H1 (cell line): ENCODE data around the gene CPXM2. TPM values are rescaled to one million over a fixed set of nuclear protein-coding genes. Genes with fewer than 3 reads are reported as not detected.

ENCODE experiments used
- GTF2F1 ChIP-seq: IDR thresholded peaks from 2 replicates; pipeline ENCODE4 v1.6.1; 2012; ENCODE audit warnings: low read depth, low read length, improper control_type of control experiment, borderline replicate concordance
- polyA plus RNA-seq, 7 experiments: library from polyadenylated mRNA; depleted of rRNA in 3 of 7; stranded (reverse) in 5 of 7; unstranded in 2 of 7; fragments of >200 nt in 5 of 7; fragments of 200-250 nt in 2 of 7; gene quantifications; 1 replicate in 5 of 7; 2 replicates in 1 of 7; 4 replicates in 1 of 7; pipeline versions ENCODE4 v1.2.1 to v1.2.3, GENCODE V29; 2011 to 2013; ENCODE audit warnings: missing spikeins in 2 of 7, mixed read lengths in 2 of 7
- total RNA-seq: library from RNA; stranded (reverse); fragmentation: NEBNext Ultra II Directional; extraction: Animal tissue kit (Norgen Biotek cat#: 25700); gene quantifications from 2 replicates; pipeline ENCODE4 v1.2.1, GENCODE V29; 2021

Gene CPXM2
- total and polyA plus RNA-seq, 2 of the 8 experiments (the other 6 are each of a cell fraction or from before 2014, with no cell fraction given): 2.4 to 2.9 TPM

DNA sequence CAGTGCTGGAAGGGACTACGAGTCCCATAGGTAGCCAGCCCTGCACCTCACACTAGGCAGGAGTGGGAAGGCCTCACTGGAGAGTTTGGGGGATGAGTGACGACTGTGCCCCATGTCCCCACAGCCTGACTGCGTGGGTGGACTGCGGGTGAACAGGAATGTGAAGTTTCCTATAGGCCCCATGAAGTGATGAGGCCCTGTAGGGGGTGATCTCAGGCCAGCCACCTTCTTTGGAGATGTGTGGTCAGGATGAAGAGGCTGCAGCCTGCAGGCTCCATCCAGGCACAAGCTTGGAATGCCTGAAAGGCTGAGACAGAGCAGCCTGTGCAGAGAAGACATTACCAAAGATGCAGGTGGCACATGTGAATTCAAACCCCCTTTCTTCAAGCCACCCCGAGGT is 94.9 kb downstream of the CPXM2 start (continued):
- no peak for TF ChIP-seq GTF2F1
